Fibroblast of pulmonary artery (primary cell): Measurements from ENCODE around the gene QRICH2.
"Not testable (repeated sequence)": the region's sequence is repeated elsewhere in the genome, so short reads cannot be mapped to it uniquely, and the experiment has no call there.

Experiments used
- DNase-seq: peaks from one replicate; pipeline ENCODE4 v3.0.0-alpha.2; 2010; ENCODE audit warnings: low read depth
- H3K4me3 ChIP-seq: replicated peaks from 2 replicates; pipeline ENCODE4 v1.5.1; 2011; ENCODE audit warnings: low read depth, mild to moderate bottlenecking, control low read depth, low read length, moderate library complexity
- TF ChIP-seq, protein P1 (sequence below): IDR thresholded peaks from 2 replicates; pipeline ENCODE4 v1.5.1; 2011; ENCODE audit warnings: mild to moderate bottlenecking, control low read depth, low read length, inconsistent platforms; ENCODE audit errors: missing control alignments

QRICH2 gene

DNA sequence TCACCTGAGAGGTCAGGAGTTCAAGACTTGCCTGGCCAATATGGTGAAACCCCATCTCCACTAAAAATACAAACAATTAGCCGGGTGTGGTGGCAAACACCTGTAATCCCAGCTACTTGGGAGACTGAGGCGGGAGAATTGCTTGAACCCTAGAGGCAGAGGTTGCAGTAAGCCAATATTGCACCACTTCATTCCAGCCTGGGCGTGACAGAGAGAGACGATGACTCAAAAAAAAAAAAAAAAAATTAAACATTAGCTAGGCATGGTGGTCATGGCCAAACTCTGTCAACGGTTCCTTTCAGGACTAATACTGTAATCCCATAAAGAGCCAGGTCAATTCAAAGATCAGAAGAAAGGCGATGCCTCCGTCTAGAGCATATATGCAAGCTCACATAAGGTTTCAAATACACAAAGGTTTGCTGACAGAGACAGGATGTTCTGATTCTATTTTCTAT is 70.2 kb downstream of the QRICH2 start:
- no peak overlapping the region for H3K4me3 ChIP-seq
- TF ChIP-seq, protein P1, sequence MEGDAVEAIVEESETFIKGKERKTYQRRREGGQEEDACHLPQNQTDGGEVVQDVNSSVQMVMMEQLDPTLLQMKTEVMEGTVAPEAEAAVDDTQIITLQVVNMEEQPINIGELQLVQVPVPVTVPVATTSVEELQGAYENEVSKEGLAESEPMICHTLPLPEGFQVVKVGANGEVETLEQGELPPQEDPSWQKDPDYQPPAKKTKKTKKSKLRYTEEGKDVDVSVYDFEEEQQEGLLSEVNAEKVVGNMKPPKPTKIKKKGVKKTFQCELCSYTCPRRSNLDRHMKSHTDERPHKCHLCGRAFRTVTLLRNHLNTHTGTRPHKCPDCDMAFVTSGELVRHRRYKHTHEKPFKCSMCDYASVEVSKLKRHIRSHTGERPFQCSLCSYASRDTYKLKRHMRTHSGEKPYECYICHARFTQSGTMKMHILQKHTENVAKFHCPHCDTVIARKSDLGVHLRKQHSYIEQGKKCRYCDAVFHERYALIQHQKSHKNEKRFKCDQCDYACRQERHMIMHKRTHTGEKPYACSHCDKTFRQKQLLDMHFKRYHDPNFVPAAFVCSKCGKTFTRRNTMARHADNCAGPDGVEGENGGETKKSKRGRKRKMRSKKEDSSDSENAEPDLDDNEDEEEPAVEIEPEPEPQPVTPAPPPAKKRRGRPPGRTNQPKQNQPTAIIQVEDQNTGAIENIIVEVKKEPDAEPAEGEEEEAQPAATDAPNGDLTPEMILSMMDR: no peak
- DNase-seq: no peak

DNA sequence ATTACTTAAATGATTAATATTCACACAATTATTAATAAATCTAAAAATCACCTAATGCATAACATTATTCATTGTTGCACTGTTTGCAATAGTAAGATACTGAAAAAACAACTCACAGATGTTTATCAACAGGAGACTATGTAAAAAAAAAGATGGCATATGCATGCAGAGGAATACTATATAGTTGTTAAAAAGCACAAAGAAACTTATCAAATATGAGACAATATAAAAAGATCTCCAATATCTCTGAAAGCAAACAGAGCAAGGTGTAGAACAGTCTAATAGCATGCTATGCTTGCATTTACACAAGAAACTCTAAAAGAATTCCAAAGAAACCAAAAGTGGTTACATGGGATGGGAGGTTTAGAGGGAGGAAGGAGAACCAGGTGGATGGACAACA is 71.5 kb downstream of the QRICH2 start:
- DNase-seq: no peak
- TF ChIP-seq, protein P1: no peak
- no peak overlapping the region for H3K4me3 ChIP-seq

DNA sequence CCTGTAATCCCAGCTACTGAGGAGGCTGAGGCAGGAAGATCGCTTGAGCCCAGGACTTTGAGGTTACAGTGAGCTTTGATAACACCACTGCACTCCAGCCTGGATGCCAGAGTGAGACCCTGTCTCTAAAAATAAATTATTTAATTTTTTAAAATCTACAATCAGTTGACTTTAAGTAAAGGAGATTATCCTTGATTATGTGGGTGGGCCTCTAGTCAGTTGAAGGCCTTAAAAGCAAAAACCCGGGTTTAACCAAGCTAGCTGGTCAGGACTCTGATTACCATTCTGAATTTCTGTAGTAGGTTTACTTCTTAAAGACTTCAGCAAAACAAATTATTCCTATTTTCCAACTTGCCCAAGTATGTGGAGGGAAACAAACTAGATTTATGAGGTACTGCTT is 72.2 kb downstream of the QRICH2 start:
- DNase-seq: no peak
- TF ChIP-seq, protein P1: no peak
- no peak overlapping the region for H3K4me3 ChIP-seq

DNA sequence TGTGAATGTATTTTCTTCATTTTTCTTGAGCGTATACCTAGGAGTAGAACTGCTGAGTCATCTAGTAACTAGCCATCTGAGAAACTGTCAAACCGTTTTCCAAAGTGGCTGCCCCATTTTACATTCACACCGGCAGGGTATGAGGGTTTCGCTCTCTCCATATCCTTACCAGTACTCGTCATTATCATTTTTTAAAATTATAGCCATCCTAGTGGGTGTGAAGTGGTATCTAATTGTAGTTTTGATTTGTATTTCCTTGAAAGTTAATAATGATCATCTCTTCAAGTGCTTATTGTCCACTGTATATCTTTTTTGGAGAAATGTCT is 73.8 kb downstream of the QRICH2 start:
- no peak overlapping the region for H3K4me3 ChIP-seq
- DNase-seq: no peak
- TF ChIP-seq, protein P1: no peak

DNA sequence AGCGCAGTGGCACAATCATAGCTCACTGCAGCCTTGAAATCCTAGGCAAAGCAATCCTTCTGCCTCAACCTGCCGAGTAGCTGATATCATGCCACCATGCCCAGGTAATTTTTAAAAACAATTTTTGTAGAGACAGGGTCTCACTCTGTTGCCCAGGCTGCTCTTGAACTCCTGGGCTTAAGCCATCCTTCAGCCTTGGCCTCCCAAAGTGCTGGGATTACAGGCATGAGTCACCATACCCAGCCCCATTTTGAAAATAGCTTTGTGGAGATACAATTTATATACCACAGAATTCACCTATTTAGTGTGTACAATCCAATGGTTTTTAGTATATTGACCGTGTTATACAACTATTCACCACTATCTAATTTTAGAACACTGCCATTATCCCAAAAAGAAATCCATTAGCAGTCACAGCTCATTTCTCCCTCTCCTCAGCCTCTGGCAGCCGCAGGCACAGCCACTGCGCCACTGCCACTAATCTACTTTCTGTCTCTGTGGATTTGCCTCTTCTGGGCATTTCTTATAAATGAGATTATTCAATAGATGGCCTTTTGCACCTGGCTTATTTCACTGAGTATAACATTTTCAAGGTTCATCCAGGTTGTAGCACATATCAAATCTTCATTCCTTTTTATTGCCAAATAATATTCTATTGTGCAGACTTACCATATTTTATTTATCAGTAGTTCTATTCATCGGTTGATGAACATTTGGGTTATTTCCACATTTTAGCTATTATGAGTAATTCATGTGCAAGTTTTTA is 74.3 kb downstream of the QRICH2 start:
- no peak overlapping the region for H3K4me3 ChIP-seq
- no peak for DNase-seq
- TF ChIP-seq, protein P1: no peak

DNA sequence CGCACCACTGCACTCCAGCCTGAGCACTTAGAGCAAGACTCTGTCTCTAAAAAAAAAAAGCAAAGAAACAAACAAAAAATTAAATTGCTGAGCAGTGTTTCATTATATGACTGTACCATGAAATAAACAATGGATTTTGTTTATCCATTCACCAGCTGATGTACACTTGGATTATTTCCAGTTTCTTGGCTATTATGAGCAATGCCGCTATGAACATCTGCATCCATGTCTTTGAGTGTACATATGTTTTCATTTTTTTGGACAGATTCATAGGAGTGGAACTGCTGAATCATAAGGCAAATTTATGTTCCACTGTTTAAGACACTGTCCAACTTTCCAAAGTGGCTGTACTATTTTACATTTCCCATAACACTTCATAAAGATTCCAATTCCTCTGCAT is 75.7 kb downstream of the QRICH2 start:
- TF ChIP-seq, protein P1: no peak
- DNase-seq: peak; percentile 46
- H3K4me3 ChIP-seq: no peak overlapping the region

DNA sequence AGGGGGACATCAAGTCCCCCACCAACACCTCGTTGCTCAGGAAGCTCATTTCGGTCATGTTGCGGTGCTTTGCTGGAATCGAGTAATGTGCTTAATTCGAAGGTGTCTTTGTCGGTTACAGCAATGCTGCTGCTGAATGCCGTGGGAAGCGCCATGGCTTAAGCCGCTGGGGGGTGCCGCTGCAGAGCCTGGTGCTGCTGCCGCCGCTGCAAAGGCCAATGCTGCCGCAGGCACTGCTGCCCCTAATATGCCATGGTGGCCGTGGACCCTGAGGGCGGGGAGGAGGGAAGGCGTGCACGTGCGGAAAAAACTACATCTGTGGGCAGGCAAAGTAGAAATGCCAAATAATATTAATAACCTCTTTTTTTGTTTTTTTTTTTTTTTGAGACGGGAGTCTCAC is 81.3 kb downstream of the QRICH2 start:
- not testable (repeated sequence) for DNase-seq

DNA sequence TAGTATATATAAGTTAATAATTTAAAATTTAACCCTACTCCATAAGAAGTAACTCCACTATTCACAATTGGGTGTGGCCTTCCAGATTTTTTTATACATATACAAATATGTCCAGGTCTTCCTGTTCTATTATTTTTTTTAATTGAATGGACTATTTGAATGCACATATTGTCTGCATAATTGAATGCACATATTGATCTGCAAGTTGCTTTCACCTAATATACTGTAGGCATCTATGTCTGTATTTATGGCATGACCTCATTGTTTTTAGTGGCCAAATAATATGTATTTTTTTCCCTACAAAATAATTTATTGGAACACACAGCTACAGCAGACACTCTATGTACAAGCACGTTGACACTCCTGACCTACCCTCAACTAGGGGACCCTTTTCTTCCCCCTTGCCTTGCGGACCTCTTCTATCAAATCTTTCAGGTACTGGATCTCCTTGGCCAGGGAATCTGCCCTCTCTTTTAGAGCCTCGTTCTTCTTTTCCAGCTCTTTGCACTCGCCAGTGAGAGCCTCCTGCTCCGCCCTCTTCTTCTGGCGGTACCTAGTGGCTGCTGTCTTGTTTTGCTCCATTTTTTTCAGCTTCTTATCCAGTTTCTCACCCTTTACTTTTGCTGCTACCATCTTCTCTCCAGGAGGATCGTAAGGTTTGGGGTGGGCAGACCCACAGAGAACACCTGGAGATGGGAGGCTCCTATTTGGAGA is 82.5 kb downstream of the QRICH2 start:
- not testable (repeated sequence) for H3K4me3 ChIP-seq, DNase-seq

More for the DNA sequence above, 81.3 kb downstream of the QRICH2 start:
- H3K4me3 ChIP-seq: not testable (repeated sequence)
